SW480 (cell line): ENCODE measurements around the gene ASB15.
A peak's percentile ranks its signal among the peaks of the same experiment; 100 is the strongest.

Experiments
- DNase-seq: peaks from one replicate; pipeline ENCODE4 v3.0.0-alpha.2; 2016; ENCODE audit warnings: low spot score

Gene ASB15

DNA sequence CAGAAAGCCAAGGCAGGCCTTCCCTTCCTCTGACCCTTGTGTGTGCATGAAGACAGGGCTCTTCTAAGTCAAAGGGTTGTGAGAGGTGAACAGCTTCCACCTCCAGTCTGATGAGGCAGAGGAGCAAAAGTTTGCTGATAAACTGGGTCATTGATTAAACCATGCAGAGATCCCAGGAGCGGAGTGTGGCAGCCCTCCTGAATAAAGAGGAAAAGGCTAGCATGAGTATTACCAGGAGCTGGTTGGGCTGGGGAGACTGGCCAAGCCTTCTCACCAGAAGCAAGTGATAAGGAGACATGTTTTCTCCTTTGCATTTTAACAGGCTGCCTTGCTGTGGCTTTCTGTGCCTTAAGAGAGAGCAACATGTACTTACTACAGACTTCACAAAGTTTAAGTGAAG lies 64.3 kb downstream of the ASB15 start:
- no peak for DNase-seq

DNA sequence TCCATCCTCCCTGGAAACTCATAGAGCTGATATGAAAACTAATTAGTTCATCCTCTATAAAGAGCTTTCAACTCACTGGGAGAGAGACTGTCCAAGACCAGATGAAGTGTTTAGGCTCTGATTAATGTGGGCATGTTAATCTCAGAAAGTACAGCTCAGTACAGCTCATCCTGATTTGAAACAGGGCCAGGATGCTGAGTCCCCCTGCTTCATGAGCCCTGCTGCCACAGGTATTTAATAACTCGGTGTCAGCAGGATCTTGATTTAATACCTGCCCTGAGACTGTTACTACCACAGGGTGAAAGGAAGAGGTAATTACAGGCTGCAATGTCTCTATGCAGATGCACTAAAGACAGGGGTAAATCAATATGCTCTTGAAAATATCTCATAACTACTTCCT lies 64.9 kb downstream of the ASB15 start:
- DNase-seq, result no peak

DNA sequence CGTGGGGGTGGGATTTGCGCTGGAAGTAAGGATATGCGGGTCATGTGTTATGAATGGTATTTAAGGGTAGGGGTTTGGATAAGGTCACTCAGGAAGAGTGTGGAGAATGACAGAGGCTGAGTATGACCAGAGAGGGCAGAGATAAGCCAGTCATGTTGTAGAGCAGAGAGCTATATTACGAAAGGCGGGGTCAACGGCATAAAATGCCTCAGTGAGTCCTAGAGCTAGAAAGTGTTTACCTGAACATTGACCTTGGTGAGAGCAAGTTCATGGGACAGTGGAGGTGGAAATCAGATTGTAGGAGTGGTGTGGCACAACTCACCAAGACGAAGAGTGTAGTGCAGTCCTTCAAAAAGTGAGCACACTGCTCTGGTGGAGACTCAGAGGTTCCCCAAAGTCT lies 67.9 kb downstream of the ASB15 start:
- DNase-seq, result no peak

DNA sequence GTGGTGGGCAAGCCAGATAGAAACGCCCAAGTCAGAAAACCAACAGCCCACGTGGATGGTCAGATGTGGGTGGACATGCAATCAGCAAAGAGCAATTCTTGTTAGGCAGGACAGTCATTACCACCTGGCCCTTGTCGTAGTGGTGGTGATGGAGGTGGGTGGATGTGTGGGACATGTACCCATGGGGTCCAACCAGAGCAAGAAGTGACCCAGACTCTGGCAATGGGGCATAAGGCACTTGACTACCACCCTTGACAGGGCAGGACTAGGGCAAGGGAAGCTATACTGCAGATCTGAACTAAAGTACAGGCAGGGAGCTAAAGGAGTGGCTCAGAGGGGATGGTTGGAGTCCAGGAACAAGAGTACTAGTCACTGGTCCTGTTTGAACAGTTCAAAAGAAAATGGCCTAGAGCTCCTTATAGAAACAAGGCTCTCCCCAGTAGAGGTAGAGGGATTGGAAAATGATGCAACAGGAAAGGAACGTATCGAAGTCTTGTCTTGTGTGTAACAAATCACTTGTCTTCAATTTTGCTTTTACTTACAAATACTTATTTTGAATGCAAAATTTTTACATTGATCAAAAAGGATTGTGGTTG lies 71.6 kb downstream of the ASB15 start:
- no peak for DNase-seq

DNA sequence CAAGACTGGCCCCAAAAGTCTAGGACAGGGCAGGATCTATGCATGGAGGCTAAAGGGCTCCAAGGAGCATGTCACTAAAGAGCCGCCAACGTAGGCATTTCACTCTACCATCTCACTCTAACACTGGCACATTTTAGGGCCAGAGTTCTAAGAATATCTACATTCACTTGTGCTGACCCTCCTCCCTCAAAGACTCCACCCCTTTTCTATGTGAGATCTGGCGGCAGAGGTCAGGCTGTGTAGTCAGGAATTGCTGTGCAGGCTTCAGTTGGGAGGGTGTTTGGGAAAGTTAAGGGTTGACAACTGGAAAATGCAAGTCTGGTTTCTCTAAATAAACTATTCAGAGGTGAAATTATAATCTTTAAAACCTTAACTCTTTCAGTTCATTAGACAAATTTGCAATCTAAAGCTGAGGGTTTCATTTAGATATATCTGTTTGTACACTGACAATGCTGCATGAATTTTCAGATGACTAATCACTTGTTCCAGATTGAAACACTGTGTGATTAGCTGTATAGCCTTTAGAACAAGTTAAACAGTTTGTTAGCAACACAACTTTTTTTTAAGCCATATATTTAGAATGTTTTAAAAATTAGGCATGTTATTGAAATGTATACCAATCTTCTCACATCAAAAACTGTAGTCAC lies 72.3 kb downstream of the ASB15 start:
- no peak for DNase-seq

DNA sequence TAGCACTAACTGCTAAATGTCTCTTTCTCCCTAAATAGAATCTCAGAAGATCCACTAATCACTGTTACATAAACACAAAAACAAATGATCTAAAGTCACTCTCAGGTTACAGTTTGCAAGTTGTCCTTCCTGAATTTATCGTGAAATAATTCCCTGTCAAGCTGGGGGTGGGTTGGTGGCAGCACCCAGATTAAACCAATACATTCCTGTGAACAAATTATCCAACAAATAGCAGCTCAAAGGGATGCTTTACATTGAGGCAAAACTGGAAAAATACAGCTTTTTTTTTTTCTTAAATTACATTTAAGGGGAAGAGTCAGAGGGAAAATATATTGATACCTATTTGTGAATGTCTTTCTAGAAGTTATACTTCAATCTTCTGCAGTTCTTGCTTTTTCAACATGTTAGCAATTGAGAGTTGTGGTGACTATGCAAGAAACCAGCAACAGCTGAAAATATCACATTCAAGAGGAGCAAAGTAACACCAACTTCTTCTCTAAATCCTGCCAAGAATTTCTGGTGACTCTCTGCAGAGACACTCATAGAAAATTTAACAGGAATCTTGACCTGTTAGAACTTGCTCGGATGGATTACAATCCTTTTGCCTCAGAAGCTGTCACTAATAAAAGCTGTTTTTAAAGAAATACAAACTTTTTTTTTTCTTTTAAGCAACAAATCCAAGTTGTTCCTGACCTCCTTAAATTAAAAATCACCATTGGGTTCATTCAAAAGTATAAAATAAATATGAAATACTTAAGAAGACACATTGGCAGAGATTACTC lies 73.0 kb downstream of the ASB15 start:
- no peak for DNase-seq

DNA sequence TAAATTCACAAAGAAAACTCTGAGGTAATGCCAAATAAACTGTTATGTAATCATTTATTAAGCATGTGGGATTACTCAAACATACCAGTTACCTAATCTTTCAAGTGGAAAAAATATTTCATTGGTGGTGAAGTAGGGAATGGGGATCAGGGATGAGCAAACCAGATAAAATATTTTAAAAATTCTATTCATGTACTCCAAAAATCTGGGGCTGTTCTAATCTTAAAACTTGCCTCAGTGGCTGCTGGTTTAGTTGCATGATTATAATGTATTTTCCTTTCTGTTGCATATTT lies 73.5 kb downstream of the ASB15 start:
- DNase-seq, result no peak

DNA sequence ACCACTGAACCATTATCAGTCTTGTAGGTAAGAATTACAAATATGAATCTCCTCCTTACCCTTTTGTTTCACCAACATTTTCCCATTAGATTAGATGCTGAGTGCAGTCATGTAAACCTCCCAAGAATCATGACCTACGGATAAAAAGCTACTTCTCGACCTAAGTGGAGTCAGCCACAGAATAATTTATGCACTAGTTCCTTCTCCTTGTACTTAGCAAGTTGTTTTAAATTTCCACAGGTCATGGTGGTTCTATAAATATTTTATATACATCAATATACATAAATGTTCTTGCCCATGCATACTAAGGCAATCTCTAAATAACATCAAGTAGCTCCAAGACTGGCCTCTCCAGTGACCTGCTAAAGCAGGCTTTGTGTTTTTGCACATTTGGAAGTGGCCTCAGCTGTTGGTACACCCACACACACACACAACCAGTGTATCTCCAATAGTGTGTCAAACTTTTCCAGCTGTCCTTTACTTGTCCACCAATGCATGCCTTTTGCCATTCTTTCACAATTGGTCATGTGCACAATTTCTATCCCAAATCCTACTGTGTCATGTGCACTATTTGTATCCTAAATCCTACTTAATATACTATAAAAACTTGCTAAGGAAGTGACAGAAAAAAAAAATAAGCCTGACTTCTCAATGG lies 75.6 kb downstream of the ASB15 start:
- no peak for DNase-seq

DNA sequence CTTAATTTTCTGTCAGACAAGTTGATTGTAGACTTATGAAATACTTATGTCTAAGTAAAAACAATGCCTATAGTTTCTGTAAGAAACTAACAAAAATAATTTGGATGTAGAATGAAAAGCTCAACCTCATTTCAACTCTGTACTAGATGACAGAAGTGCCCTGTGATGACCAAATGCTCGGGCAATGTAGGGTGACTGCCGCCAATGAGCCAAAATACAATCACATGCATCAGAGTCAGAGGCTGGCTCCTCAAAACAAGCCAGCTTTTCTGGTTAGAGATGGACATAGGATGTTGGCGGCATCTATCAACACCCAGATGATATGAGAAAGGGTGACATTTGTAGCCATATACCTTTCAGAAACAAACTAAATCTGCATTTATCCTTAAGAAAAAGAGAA lies 78.0 kb downstream of the ASB15 start:
- DNase-seq, result no peak

DNA sequence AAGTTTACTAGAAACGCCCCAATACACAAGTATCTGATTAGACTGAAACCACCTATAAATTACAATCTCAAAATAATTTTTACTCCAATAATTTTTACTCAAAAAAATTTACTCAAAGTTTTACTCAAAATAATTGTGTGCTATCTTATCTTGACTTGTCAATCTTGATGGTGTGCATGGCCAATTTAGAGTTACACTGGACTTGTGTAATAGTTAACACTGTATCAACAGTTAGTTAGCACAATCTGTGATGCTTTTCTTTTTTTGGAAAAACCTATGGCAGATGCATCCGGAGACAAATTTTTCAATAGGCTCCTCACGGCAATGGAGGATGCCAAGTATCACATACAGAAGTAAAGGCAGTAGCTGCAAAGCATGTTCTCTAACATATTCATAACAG lies 79.0 kb downstream of the ASB15 start:
- DNase-seq, result no peak

DNA sequence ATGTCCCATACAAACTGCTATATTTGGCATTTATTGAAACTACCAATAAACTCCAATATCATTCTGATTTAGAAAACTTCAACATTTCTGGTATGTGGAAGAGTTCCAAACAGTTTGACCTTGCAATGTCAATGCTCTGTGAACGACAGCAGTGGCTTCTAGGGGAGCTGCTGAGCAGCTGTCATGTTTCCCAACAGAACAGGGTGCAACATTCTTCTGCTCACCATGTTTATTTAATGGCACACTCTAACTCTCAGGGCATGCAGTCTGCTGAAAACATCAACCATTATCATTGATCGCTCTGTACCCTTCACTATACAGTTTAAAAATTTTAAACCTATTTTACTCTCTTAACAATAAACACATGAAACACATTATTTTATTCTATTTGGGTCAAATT lies 79.9 kb downstream of the ASB15 start:
- DNase-seq, result no peak

DNA sequence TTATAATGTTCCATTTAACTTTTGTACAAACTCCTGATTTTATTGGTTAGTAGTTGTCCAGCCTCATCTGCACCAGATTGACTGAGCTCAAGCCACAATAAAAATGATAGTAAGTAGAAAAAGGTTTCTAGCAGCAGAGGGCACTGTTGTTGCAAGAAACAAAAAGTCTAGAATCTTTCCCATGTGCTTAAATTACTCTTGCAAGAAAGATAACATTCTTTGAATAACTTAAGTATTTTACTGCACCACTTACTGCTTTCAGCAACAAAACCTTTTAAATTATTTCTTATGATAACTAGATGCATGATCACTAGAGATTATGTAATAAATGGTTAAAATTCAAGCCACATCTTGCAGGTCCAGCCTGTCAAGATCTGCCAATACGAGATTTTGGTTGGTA lies 81.1 kb downstream of the ASB15 start:
- DNase-seq, result peak; percentile 62

DNA sequence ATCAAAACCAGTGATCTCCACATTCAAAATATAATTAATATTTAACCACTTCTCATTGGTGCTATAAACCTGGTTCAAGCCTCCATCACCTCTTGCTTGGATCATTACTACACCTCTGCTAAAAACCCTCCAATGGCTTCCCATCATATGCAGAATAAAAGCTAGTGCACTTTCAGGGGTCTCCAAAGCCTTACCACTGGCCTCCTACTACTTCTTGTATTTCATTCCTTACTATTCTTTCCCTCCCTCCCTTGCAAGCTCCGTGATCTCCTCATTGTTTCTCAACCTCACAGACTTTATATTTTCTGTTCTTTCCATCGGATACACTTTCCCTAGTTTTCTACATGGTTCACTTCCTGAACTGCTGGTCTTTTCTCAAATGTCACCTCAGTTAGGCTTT lies 85.5 kb downstream of the ASB15 start:
- no peak for DNase-seq

DNA sequence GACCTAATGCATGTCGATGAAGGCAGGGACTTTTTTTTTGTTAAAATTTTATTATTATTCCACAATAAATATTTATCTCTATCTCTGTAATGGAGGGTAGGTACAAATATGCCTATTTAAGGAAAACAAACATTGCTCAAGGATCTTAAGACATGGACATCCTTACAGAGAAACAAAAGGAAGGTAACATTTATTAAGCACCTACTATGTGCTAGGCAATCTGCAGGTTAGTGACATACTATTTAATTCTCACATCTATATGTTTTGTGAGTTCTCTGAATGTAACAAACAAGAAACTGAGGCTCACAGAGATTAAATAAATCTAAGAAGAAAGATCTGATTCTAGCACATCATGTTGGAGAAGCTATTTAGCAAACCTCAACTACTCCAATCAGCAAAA lies 86.1 kb downstream of the ASB15 start:
- DNase-seq, result no peak
